ENCODE data around the gene NOS1AP.
"Not testable (repeated sequence)": the region's sequence is repeated elsewhere in the genome, so short reads cannot be mapped to it uniquely, and the experiment has no call there.

Gene NOS1AP

GRCh38 chr1:162349635-162350330, 280.3 kb downstream of the NOS1AP start:
- Histone ChIP-seq H3K9me3 (ENCODE audit: low read length) (no peaks in the 10 kb centered on the region), H3K27me3 (ENCODE audit: insufficient read depth, low read length) (no peaks in the 10 kb centered on the region), H3K27ac (ENCODE audit: low read depth, low read length, poor library complexity, severe bottlenecking) (no peak overlapping the region), H3K4me1 (ENCODE audit: insufficient read depth, low read length, severe bottlenecking) (no peaks in the 10 kb centered on the region), H3K36me3 (ENCODE audit: insufficient read depth, low read length) (no peaks in the 10 kb centered on the region), H4K20me1 (ENCODE audit: insufficient read depth, low read length) (no peaks in the 10 kb centered on the region), H2AFZ (ENCODE audit: low read length) (no peak overlapping the region), H3K4me2 (ENCODE audit: low read length) (no peak overlapping the region), H3K4me3 (ENCODE audit: low read depth, low read length, poor library complexity, severe bottlenecking) (no peak overlapping the region), H3F3A (ENCODE audit: insufficient read depth, low read length) (no peaks in the 10 kb centered on the region), H3K9me2 (ENCODE audit: low read depth, low read length) (no peaks in the 10 kb centered on the region), H3K9ac (ENCODE audit: low read length) (no peak overlapping the region), H3K79me2 (ENCODE audit: insufficient read depth, low read length) (no peaks in the 10 kb centered on the region)
- no peak for TF ChIP-seq EZH2 (IDR thresholded peaks at IDR 0.05; ENCODE audit: borderline replicate concordance, low read length)

- Histone ChIP-seq H3F3A (ENCODE audit: insufficient read depth, low read length) (no peaks in the 10 kb centered on the region), H3K36me3 (ENCODE audit: insufficient read depth, low read length) (no peaks in the 10 kb centered on the region), H3K9me3 (ENCODE audit: low read length) (no peaks in the 10 kb centered on the region), H3K4me2 (ENCODE audit: low read length) (no peak overlapping the region), H3K9ac (ENCODE audit: low read length) (no peak overlapping the region), H2AFZ (ENCODE audit: low read length) (no peak overlapping the region), H3K27ac (ENCODE audit: low read depth, low read length, poor library complexity, severe bottlenecking) (no peak overlapping the region), H3K79me2 (ENCODE audit: insufficient read depth, low read length) (no peaks in the 10 kb centered on the region), H3K9me2 (ENCODE audit: low read depth, low read length) (no peaks in the 10 kb centered on the region), H3K4me3 (ENCODE audit: low read depth, low read length, poor library complexity, severe bottlenecking) (no peak overlapping the region), H3K27me3 (ENCODE audit: insufficient read depth, low read length) (no peaks in the 10 kb centered on the region), H3K4me1 (ENCODE audit: insufficient read depth, low read length, severe bottlenecking) (no peaks in the 10 kb centered on the region), H4K20me1 (ENCODE audit: insufficient read depth, low read length) (no peaks in the 10 kb centered on the region)
- TF ChIP-seq EZH2 (IDR thresholded peaks at IDR 0.05; ENCODE audit: borderline replicate concordance, low read length) (no peak), CTCF (IDR thresholded peaks at IDR 0.05; ENCODE audit: low read length) (no peak)
These were observed 281.9 kb downstream of the NOS1AP start for GRCh38 chr1:162351246-162351842.

GRCh38 chr1:162351874-162352273, 282.4 kb downstream of the NOS1AP start:
- H3K9ac ChIP-seq (ENCODE audit: low read length) = not testable (repeated sequence)

GRCh38 chr1:162353078-162353477, 283.6 kb downstream of the NOS1AP start:
- H3K4me2 ChIP-seq (ENCODE audit: low read length) = no peak overlapping the region
- no peaks in the 10 kb centered on the region for H3K79me2 ChIP-seq (ENCODE audit: insufficient read depth, low read length)
- no peak overlapping the region for H2AFZ ChIP-seq (ENCODE audit: low read length)

More at GRCh38 chr1:162351874-162352273, 282.4 kb downstream of the NOS1AP start:
- H3K27me3 ChIP-seq (ENCODE audit: insufficient read depth, low read length); H3K4me2 ChIP-seq (ENCODE audit: low read length); H3K27ac ChIP-seq (ENCODE audit: low read depth, low read length, poor library complexity, severe bottlenecking); H3F3A ChIP-seq (ENCODE audit: insufficient read depth, low read length); H3K79me2 ChIP-seq (ENCODE audit: insufficient read depth, low read length); H4K20me1 ChIP-seq (ENCODE audit: insufficient read depth, low read length); H3K9me2 ChIP-seq (ENCODE audit: low read depth, low read length); H3K36me3 ChIP-seq (ENCODE audit: insufficient read depth, low read length); H2AFZ ChIP-seq (ENCODE audit: low read length); H3K4me3 ChIP-seq (ENCODE audit: low read depth, low read length, poor library complexity, severe bottlenecking); H3K9me3 ChIP-seq (ENCODE audit: low read length); H3K4me1 ChIP-seq (ENCODE audit: insufficient read depth, low read length, severe bottlenecking): not testable (repeated sequence)

More at GRCh38 chr1:162353078-162353477, 283.6 kb downstream of the NOS1AP start:
- no peak overlapping the region for H3K4me3 ChIP-seq (ENCODE audit: low read depth, low read length, poor library complexity, severe bottlenecking)
- no peaks in the 10 kb centered on the region for H3K27me3 ChIP-seq (ENCODE audit: insufficient read depth, low read length)
- no peak overlapping the region for H3K9ac ChIP-seq (ENCODE audit: low read length)
- H3F3A ChIP-seq (ENCODE audit: insufficient read depth, low read length) = no peaks in the 10 kb centered on the region
- no peaks in the 10 kb centered on the region for H4K20me1 ChIP-seq (ENCODE audit: insufficient read depth, low read length)
- no peaks in the 10 kb centered on the region for H3K4me1 ChIP-seq (ENCODE audit: insufficient read depth, low read length, severe bottlenecking)
- H3K9me2 ChIP-seq (ENCODE audit: low read depth, low read length) = no peaks in the 10 kb centered on the region
- TF ChIP-seq CTCF (IDR thresholded peaks at IDR 0.05; ENCODE audit: low read length) (no peak), EZH2 (IDR thresholded peaks at IDR 0.05; ENCODE audit: borderline replicate concordance, low read length) (no peak)
- no peaks in the 10 kb centered on the region for H3K36me3 ChIP-seq (ENCODE audit: insufficient read depth, low read length)
- H3K27ac ChIP-seq (ENCODE audit: low read depth, low read length, poor library complexity, severe bottlenecking) = no peak overlapping the region
- no peaks in the 10 kb centered on the region for H3K9me3 ChIP-seq (ENCODE audit: low read length)

All from OCI-LY1 (cell line).